ENCODE measurements around the gene SERPING1. TPM values are rescaled to one million over a fixed set of nuclear protein-coding genes. Genes with fewer than 3 reads are reported as not detected.

SERPING1 gene
- total and polyA plus RNA-seq, 2 of the 13 experiments (the other 11 are each of a cell fraction or from before 2014, with no cell fraction given) = 2.0 to 10.4 TPM

- no peak for TF ChIP-seq HMGA1 (CRISPR knock-in tag; conservative IDR thresholded peaks at IDR 0.05)
- TF ChIP-seq ZNF775 (CRISPR knock-in tag; IDR thresholded peaks at IDR 0.05; ENCODE audit: borderline replicate concordance) = 0 out of 2 replicates have a peak, but pooled peaks have one; percentile 30
- TF ChIP-seq PLRG1 (conservative IDR thresholded peaks at IDR 0.05) = no peak
- TF ChIP-seq NCOA2 (CRISPR knock-in tag; IDR thresholded peaks at IDR 0.05) = peak; percentile 55; the same call in 1 of the 2 replicates
- TF ChIP-seq ZNF83 (CRISPR knock-in tag; IDR thresholded peaks at IDR 0.05; ENCODE audit: borderline replicate concordance) = no peak
- TF ChIP-seq ZNF251 (CRISPR knock-in tag; IDR thresholded peaks at IDR 0.05) = no peak
- no peak for TF ChIP-seq IKZF4 (CRISPR knock-in tag; IDR thresholded peaks at IDR 0.05; ENCODE audit: borderline replicate concordance, low read depth, not compliant biosample characterization)
- no peak for TF ChIP-seq ZFP36 (IDR thresholded peaks at IDR 0.05; ENCODE audit: borderline replicate concordance, low read depth, low read length, partially characterized antibody)
- TF ChIP-seq SNAI1 (CRISPR knock-in tag; IDR thresholded peaks at IDR 0.05; ENCODE audit: borderline replicate concordance) = no peak
- no peak for TF ChIP-seq HHEX (CRISPR knock-in tag; IDR thresholded peaks at IDR 0.05)
- TF ChIP-seq, protein P1, sequence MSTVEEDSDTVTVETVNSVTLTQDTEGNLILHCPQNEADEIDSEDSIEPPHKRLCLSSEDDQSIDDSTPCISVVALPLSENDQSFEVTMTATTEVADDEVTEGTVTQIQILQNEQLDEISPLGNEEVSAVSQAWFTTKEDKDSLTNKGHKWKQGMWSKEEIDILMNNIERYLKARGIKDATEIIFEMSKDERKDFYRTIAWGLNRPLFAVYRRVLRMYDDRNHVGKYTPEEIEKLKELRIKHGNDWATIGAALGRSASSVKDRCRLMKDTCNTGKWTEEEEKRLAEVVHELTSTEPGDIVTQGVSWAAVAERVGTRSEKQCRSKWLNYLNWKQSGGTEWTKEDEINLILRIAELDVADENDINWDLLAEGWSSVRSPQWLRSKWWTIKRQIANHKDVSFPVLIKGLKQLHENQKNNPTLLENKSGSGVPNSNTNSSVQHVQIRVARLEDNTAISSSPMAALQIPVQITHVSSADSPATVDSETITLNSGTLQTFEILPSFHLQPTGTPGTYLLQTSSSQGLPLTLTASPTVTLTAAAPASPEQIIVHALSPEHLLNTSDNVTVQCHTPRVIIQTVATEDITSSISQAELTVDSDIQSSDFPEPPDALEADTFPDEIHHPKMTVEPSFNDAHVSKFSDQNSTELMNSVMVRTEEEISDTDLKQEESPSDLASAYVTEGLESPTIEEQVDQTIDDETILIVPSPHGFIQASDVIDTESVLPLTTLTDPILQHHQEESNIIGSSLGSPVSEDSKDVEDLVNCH (CRISPR knock-in tag; IDR thresholded peaks at IDR 0.05) = no peak
- no peak for TF ChIP-seq CCAR2 (optimal IDR thresholded peaks at IDR 0.05; ENCODE audit: low read depth, low read length)
- TF ChIP-seq FOXM1 (CRISPR knock-in tag; IDR thresholded peaks at IDR 0.05) = no peak
- TF ChIP-seq ZNF746 (CRISPR knock-in tag; IDR thresholded peaks at IDR 0.05) = peak; percentile 21; the same call in 1 of the 2 replicates
- TF ChIP-seq, protein P2, sequence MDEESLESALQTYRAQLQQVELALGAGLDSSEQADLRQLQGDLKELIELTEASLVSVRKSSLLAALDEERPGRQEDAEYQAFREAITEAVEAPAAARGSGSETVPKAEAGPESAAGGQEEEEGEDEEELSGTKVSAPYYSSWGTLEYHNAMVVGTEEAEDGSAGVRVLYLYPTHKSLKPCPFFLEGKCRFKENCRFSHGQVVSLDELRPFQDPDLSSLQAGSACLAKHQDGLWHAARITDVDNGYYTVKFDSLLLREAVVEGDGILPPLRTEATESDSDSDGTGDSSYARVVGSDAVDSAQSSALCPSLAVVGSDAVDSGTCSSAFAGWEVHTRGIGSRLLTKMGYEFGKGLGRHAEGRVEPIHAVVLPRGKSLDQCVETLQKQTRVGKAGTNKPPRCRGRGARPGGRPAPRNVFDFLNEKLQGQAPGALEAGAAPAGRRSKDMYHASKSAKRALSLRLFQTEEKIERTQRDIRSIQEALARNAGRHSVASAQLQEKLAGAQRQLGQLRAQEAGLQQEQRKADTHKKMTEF (CRISPR knock-in tag; IDR thresholded peaks at IDR 0.05) = peak; percentile 49; the same call in 1 of the 2 replicates
- TF ChIP-seq SRSF4 (IDR thresholded peaks at IDR 0.05; ENCODE audit: low read depth, low read length, poor library complexity, severe bottlenecking) = no peak
- TF ChIP-seq ZSCAN30 (CRISPR knock-in tag; IDR thresholded peaks at IDR 0.05) = no peak
- 0 out of 2 replicates have a peak, but pooled peaks have one; percentile 20 for TF ChIP-seq ATF2 (CRISPR knock-in tag; IDR thresholded peaks at IDR 0.05)
- no peak for TF ChIP-seq ZNF503 (CRISPR knock-in tag; IDR thresholded peaks at IDR 0.05)
These were observed 42.0 kb downstream of the SERPING1 start (continued) for GRCh38 chr11:57639321-57640067.
